Hepatocyte (in vitro differentiated cells): ENCODE measurements around the gene SCP2D1. TPM values are rescaled to one million over a fixed set of nuclear protein-coding genes. Genes with fewer than 3 reads are reported as not detected.
"Not testable (repeated sequence)": the region's sequence is repeated elsewhere in the genome, so short reads cannot be mapped to it uniquely, and the experiment has no call there.

Source experiments
- DNase-seq: peaks from one replicate; pipeline ENCODE4 v3.0.0-alpha.2; 2016; ENCODE audit warnings: low spot score
- H2AFZ ChIP-seq: fragments of 200-600 bp; sonication (generic); 2 replicates; pipeline ENCODE4 v1.6.0; 2016; ENCODE audit warnings: antibody characterized with exemption, mild to moderate bottlenecking
- H3K27ac ChIP-seq: fragments of 200-600 bp; sonication (generic); 2 replicates; pipeline ENCODE4 v1.5.1; 2016; ENCODE audit warnings: mild to moderate bottlenecking
- H3K27me3 ChIP-seq: fragments of 200-600 bp; sonication (generic); 2 replicates; pipeline ENCODE4 v1.6.1; 2016
- H3K36me3 ChIP-seq: fragments of 200-600 bp; sonication (generic); replicated peaks from 2 replicates; pipeline ENCODE4 v1.5.1; 2016; ENCODE audit warnings: low read depth; ENCODE audit not compliant: insufficient read depth
- H3K4me1 ChIP-seq: fragments of 200-600 bp; sonication (generic); 2 replicates; pipeline ENCODE4 v1.5.1; 2016; ENCODE audit warnings: mild to moderate bottlenecking, moderate library complexity; ENCODE audit not compliant: insufficient read depth
- H3K4me2 ChIP-seq: fragments of 200-600 bp; sonication (generic); 2 replicates; pipeline ENCODE4 v1.6.0; 2016
- H3K4me3 ChIP-seq: fragments of 200-600 bp; sonication (generic); 2 replicates; pipeline ENCODE4 v1.5.1; 2016; ENCODE audit warnings: mild to moderate bottlenecking
- H3K79me2 ChIP-seq: fragments of 200-600 bp; sonication (generic); 2 replicates; pipeline ENCODE4 v1.6.0; 2017; ENCODE audit warnings: mild to moderate bottlenecking
- H3K9me2 ChIP-seq: fragments of 200-600 bp; sonication (generic); replicated peaks from 2 replicates; pipeline ENCODE4 v1.6.0; 2017; ENCODE audit warnings: mild to moderate bottlenecking; ENCODE audit not compliant: insufficient read depth
- H3K9me3 ChIP-seq: fragments of 200-600 bp; sonication (generic); 2 replicates; pipeline ENCODE4 v1.5.1; 2016; ENCODE audit warnings: low read depth, mild to moderate bottlenecking
- H4K20me1 ChIP-seq: fragments of 200-600 bp; sonication (generic); 2 replicates; pipeline ENCODE4 v1.6.0; 2016; ENCODE audit warnings: mild to moderate bottlenecking; ENCODE audit not compliant: insufficient read depth, poor library complexity, severe bottlenecking
- EZH2 ChIP-seq: fragments of 200-600 bp; sonication (generic); IDR thresholded peaks from 2 replicates; pipeline ENCODE4 v1.6.1; 2016; ENCODE audit warnings: antibody characterized with exemption, mild to moderate bottlenecking, borderline replicate concordance
- EZH2phosphoT487 ChIP-seq: fragments of 200-600 bp; sonication (generic); IDR thresholded peaks from one replicate; pipeline ENCODE4 v1.6.1; 2018; ENCODE audit warnings: antibody characterized with exemption, mild to moderate bottlenecking, low read depth, moderate library complexity; ENCODE audit not compliant: unreplicated experiment, severe bottlenecking
- WGBS: methylation state at CpG from one replicate; pipeline ENCODE4 v1.1.6; 2016; ENCODE audit warnings: low lambda C conversion rate; ENCODE audit errors: missing lambda C conversion rate; 5-methylcytosine and 5-hydroxymethylcytosine counted together
- polyA plus RNA-seq: library from polyadenylated mRNA; unstranded; fragments of >200 nt; fragmentation: Nextera tagmentation; extraction: Ambion mirVana; gene quantifications from 2 replicates; pipeline ENCODE4 v1.2.1, GENCODE V29; 2016
- total RNA-seq: library from RNA; depleted of rRNA; stranded (reverse); fragments of >200 nt; gene quantifications from 2 replicates; pipeline ENCODE4 v1.2.3, GENCODE V29; 2014
- TF ChIP-seq, protein P1 (sequence below): fragments of 200-600 bp; sonication (generic); IDR thresholded peaks from 2 replicates; pipeline ENCODE4 v1.5.1; 2016; ENCODE audit warnings: antibody characterized with exemption, mild to moderate bottlenecking; ENCODE audit not compliant: poor library complexity

The SCP2D1 gene
- total and polyA plus RNA-seq, 2 experiments from 2014 or later: not detected

- Histone ChIP-seq H2AFZ (no peak overlapping the region), H3K9me3 (no peaks in the 10 kb centered on the region), H3K4me3 (no peak overlapping the region), H3K27ac (no peak overlapping the region), H3K36me3 (no peaks in the 10 kb centered on the region), H3K27me3 (no peaks in the 10 kb centered on the region), H3K79me2 (no peaks in the 10 kb centered on the region), H3K9me2 (no peaks in the 10 kb centered on the region), H4K20me1 (no peaks in the 10 kb centered on the region), H3K4me1 (no peaks in the 10 kb centered on the region), H3K4me2 (no peak overlapping the region)
- TF ChIP-seq EZH2: no peak
- TF ChIP-seq, protein P1, sequence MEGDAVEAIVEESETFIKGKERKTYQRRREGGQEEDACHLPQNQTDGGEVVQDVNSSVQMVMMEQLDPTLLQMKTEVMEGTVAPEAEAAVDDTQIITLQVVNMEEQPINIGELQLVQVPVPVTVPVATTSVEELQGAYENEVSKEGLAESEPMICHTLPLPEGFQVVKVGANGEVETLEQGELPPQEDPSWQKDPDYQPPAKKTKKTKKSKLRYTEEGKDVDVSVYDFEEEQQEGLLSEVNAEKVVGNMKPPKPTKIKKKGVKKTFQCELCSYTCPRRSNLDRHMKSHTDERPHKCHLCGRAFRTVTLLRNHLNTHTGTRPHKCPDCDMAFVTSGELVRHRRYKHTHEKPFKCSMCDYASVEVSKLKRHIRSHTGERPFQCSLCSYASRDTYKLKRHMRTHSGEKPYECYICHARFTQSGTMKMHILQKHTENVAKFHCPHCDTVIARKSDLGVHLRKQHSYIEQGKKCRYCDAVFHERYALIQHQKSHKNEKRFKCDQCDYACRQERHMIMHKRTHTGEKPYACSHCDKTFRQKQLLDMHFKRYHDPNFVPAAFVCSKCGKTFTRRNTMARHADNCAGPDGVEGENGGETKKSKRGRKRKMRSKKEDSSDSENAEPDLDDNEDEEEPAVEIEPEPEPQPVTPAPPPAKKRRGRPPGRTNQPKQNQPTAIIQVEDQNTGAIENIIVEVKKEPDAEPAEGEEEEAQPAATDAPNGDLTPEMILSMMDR: no peak
- TF ChIP-seq EZH2phosphoT487: no peak
- no peak for DNase-seq
- WGBS: 93% methylated on average over 3 of the region's 3 CpGs
Observed at GRCh38 chr20:18781509-18781908, 32.1 kb upstream of the SCP2D1 start.

DNA sequence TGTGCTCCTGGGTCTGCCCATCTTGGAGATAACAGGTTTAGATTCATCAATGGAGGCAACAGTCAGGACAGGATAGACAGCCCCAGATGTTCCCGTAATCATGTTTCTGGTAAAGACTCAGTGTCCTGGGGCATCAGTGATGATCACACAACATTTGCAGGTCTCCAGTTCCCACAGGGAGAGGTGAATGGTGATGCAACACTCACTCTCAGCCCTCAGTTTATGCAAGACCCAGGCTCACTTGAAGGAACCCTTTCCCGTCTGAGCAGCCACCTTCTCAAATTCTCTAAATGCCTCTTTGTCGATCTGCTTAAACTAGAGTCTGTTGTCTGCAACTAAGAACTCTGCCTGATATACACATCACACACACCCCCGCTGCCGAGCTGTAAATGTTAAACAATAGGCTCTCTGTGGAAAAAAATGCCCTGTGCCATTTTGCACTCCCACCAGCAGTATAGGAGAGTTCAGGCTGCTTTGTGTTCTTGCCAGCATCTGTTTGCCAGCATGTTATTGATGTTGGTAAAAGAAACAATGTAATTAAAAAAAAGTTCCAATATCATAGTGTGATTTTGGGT, 30.1 kb upstream of the SCP2D1 start:
- Histone ChIP-seq H3K4me1 (no peaks in the 10 kb centered on the region), H3K79me2 (no peaks in the 10 kb centered on the region), H3K27me3 (peaks cover under 1% of the 10 kb centered on the region), H3K4me2 (no peak overlapping the region), H4K20me1 (no peaks in the 10 kb centered on the region), H3K36me3 (no peaks in the 10 kb centered on the region), H3K9me3 (no peaks in the 10 kb centered on the region), H3K4me3 (no peak overlapping the region), H3K9me2 (no peaks in the 10 kb centered on the region), H3K27ac (no peak overlapping the region), H2AFZ (no peak overlapping the region)
- WGBS: 76% methylated on average over 5 of the region's 5 CpGs
- no peak for TF ChIP-seq EZH2
- no peak for TF ChIP-seq EZH2phosphoT487
- TF ChIP-seq, protein P1: no peak
- DNase-seq: no peak

GRCh38 chr20:18787046-18787445, 26.5 kb upstream of the SCP2D1 start:
- DNase-seq: not testable (repeated sequence)

GRCh38 chr20:18788021-18788420, 25.6 kb upstream of the SCP2D1 start:
- H3K4me1 ChIP-seq: no peaks in the 10 kb centered on the region
- peaks cover 12% of the 10 kb centered on the region for H3K27me3 ChIP-seq
- no peak for DNase-seq
- no peaks in the 10 kb centered on the region for H3K79me2 ChIP-seq
- no peaks in the 10 kb centered on the region for H3K9me3 ChIP-seq
- TF ChIP-seq, protein P1: no peak
- TF ChIP-seq EZH2 (no peak), EZH2phosphoT487 (no peak)
- no peak overlapping the region for H3K27ac ChIP-seq
- H3K4me2 ChIP-seq: no peak overlapping the region
- H2AFZ ChIP-seq: no peak overlapping the region
- no peaks in the 10 kb centered on the region for H3K9me2 ChIP-seq
- H3K4me3 ChIP-seq: no peak overlapping the region
- H3K36me3 ChIP-seq: no peaks in the 10 kb centered on the region
- H4K20me1 ChIP-seq: no peaks in the 10 kb centered on the region

More at GRCh38 chr20:18787046-18787445, 26.5 kb upstream of the SCP2D1 start:
- H2AFZ ChIP-seq, H3K4me3 ChIP-seq, H3K36me3 ChIP-seq, H3K9me2 ChIP-seq, H3K9me3 ChIP-seq, H4K20me1 ChIP-seq, H3K4me1 ChIP-seq, H3K27ac ChIP-seq, H3K79me2 ChIP-seq, H3K4me2 ChIP-seq: not testable (repeated sequence)
- H3K27me3 ChIP-seq: peaks cover 12% of the 10 kb centered on the region
- 65% methylated on average over 2 of the region's 2 CpGs for WGBS
